Transverse colon (tissue), 3 donors: ENCODE data around the gene PTGFRN.

Experiments used
- EP300 ChIP-seq: sonication (generic); formaldehyde crosslinking; IDR thresholded peaks from one replicate; pipeline ENCODE4 v1.6.1; 2017; ENCODE audit warnings: antibody characterized with exemption, low read depth
- POLR2A ChIP-seq: fragments of 450-650 bp; IDR thresholded peaks from one replicate; pipeline ENCODE4 v1.6.1; 2016; ENCODE audit warnings: antibody characterized with exemption, mild to moderate bottlenecking, moderate library complexity
- TF ChIP-seq, protein P1 (sequence below), 5 experiments: fragments of 200-600 bp in 3 of 5; fragments of 450-650 bp in 2 of 5; sonication (generic) in 3 of 5; IDR thresholded peaks; 1 replicate in 2 of 5; 2 replicates in 3 of 5; pipeline ENCODE4 v1.5.1; 2016 to 2017; ENCODE audit warnings: antibody characterized with exemption in 5 of 5, inconsistent platforms in 3 of 5, mild to moderate bottlenecking in 2 of 5, moderate library complexity in 1 of 5

GRCh38 chr1:116895073-116895472 lies 14.6 kb upstream of the PTGFRN start:
- TF ChIP-seq, protein P1, sequence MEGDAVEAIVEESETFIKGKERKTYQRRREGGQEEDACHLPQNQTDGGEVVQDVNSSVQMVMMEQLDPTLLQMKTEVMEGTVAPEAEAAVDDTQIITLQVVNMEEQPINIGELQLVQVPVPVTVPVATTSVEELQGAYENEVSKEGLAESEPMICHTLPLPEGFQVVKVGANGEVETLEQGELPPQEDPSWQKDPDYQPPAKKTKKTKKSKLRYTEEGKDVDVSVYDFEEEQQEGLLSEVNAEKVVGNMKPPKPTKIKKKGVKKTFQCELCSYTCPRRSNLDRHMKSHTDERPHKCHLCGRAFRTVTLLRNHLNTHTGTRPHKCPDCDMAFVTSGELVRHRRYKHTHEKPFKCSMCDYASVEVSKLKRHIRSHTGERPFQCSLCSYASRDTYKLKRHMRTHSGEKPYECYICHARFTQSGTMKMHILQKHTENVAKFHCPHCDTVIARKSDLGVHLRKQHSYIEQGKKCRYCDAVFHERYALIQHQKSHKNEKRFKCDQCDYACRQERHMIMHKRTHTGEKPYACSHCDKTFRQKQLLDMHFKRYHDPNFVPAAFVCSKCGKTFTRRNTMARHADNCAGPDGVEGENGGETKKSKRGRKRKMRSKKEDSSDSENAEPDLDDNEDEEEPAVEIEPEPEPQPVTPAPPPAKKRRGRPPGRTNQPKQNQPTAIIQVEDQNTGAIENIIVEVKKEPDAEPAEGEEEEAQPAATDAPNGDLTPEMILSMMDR (IDR thresholded peaks at IDR 0.05): no peak
- no peak for TF ChIP-seq POLR2A
- no peak for TF ChIP-seq EP300
